GM19438 (cell line): ENCODE results near the gene FOLR2.
"Not testable (repeated sequence)": the region's sequence is repeated elsewhere in the genome, so short reads cannot be mapped to it uniquely, and the experiment has no call there.

Experiments
- ATAC-seq: cut with Tn5 transposase; IDR thresholded peaks from one replicate; pipeline ENCODE4 v1.9.1; 2021; ENCODE audit warnings: low read depth; ENCODE audit not compliant: unreplicated experiment

Gene FOLR2

GRCh38 chr11:72204886-72205285, 11.7 kb upstream of the FOLR2 start:
- no peak for ATAC-seq

GRCh38 chr11:72206794-72207193, 9.8 kb upstream of the FOLR2 start:
- not testable (repeated sequence) for ATAC-seq

- ATAC-seq, result no peak
These were observed 8.3 kb upstream of the FOLR2 start for GRCh38 chr11:72208281-72208680.

GRCh38 chr11:72209101-72209500, 7.5 kb upstream of the FOLR2 start:
- no peak for ATAC-seq

GRCh38 chr11:72217841-72218240, 1.2 kb downstream of the FOLR2 start:
- no peak for ATAC-seq

GRCh38 chr11:72218251-72218745, 1.7 kb downstream of the FOLR2 start:
- ATAC-seq, result no peak

GRCh38 chr11:72220696-72221363, 4.2 kb downstream of the FOLR2 start:
- no peak for ATAC-seq

GRCh38 chr11:72221386-72222075, 4.9 kb downstream of the FOLR2 start:
- no peak for ATAC-seq

- no peak for ATAC-seq
These were observed 5.7 kb downstream of the FOLR2 start for GRCh38 chr11:72222106-72222891.

GRCh38 chr11:72222907-72223614, 6.5 kb downstream of the FOLR2 start:
- ATAC-seq, result peak; percentile 61

GRCh38 chr11:72223615-72224563, 7.3 kb downstream of the FOLR2 start:
- peak; percentile 44 for ATAC-seq

GRCh38 chr11:72224564-72225410, 8.2 kb downstream of the FOLR2 start, which contains the start of gene INPPL1:
Gene INPPL1, plus strand, starts transcription at chr11:72224767. Its CDS starts 218 bp downstream, at chr11:72224985.
- ATAC-seq, result no peak

- ATAC-seq, result no peak
These were observed 8.9 kb downstream of the FOLR2 start for GRCh38 chr11:72225411-72225951.

GRCh38 chr11:72226701-72227100, 10.1 kb downstream of the FOLR2 start:
- ATAC-seq, result no peak

- ATAC-seq, result no peak
These were observed 11.0 kb downstream of the FOLR2 start for GRCh38 chr11:72227316-72228228.

GRCh38 chr11:72228229-72228843, 11.7 kb downstream of the FOLR2 start:
- ATAC-seq, result no peak

GRCh38 chr11:72228844-72229231, 12.2 kb downstream of the FOLR2 start:
- no peak for ATAC-seq
